Non-pigmented ciliary epithelial cell (primary cell): ENCODE measurements around the gene ZSWIM9.
A peak's percentile ranks its signal among the peaks of the same experiment; 100 is the strongest.

ENCODE experiments used
- DNase-seq: peaks from one replicate; pipeline ENCODE4 v3.0.0-alpha.2; 2010; ENCODE audit warnings: low read depth

Gene ZSWIM9

GRCh38 chr19:48175578-48175977 lies 5.1 kb downstream of the ZSWIM9 start:
- DNase-seq: no peak

GRCh38 chr19:48176226-48176625 lies 5.7 kb downstream of the ZSWIM9 start:
- DNase-seq: no peak

- no peak for DNase-seq
Observed at GRCh38 chr19:48181505-48181904, 11.0 kb downstream of the ZSWIM9 start.

DNA sequence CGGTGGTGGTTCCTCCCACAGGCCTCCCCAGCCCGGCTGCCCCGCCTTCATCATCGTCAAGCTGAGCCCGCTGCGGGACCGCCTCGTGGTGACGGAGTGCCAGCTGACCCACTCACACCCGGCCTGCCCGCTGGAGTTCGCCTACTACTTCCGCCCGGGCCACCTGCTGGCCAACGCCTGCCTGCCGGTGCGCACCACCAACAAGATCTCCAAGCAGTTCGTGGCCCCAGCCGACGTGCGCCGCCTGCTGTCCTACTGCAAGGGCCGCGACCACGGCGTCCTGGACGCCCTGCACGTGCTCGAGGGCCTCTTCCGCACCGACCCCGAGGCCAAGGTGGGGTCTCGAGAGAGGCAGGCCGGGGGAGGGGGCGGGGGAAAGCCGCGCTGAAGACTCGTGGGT lies 12.0 kb downstream of the ZSWIM9 start:
- no peak for DNase-seq

DNA sequence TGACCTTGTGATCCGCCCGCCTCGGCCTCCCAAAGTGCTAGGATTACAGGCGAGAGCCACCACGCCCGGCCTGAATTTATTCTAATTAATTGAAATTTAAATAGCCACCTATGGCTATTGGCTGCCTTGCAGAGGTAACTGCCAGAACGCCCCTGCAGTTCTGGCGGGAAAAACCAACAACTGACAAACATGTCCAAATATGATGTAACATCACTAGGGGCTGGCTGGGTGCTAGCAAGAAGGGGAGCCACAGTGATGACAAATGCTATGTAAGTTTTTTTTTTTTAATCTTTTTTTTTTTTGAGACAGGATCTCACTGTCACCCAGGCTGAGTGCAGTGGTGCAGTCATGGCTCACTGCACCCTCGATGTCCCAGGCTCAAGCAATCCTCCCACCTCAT lies 12.9 kb downstream of the ZSWIM9 start:
- no peak for DNase-seq

DNA sequence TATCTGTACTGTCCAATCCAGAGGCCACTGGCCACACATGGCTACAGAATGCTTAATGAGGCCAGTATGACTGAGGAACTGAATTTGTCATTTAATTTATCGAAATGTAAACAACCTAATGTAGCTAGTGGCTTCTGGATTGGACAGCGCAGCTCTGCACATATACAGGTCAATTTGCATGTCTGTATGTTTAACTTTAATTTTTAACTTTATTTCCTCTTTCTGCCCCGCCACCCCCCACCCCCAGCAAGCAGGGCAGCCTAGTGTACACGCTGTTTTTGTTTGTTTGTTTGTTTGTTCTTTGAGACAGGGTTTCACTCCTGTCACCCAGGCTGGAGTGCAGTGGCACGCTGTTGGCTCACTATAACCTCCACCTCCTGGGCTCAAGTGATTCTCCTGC lies 15.5 kb downstream of the ZSWIM9 start:
- DNase-seq: no peak

GRCh38 chr19:48186541-48186991 lies 16.1 kb downstream of the ZSWIM9 start:
- DNase-seq: no peak

DNA sequence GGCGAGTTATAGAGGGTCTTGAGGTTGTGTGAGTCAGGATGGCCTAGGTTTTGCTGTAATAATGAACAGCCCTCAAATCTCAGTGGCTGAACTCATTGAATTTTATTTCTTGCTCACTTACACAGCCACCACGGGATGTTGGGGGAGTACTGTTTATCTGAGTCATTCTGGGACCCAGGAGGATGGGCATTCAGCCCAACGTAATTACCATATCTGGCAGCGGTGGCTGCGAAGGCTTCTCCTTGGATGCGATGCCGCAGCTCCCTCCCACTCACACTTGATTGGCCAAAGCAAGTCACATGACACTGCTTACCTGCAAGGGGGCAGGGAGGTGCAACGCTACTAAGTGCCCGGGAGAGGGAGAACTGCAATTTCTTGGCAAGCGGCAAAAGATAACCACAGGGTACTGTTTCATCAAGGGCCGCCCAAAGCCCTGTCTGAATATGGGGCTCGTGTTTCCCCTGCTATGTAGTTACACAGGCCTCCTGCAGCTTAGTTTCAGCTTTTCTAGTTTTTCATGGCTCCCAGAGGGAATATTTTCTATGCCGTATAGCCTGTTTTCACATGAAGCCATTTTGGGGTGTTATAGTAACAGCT lies 19.9 kb downstream of the ZSWIM9 start:
- DNase-seq: no peak

GRCh38 chr19:48190885-48191284 lies 20.4 kb downstream of the ZSWIM9 start:
- DNase-seq: no peak

DNA sequence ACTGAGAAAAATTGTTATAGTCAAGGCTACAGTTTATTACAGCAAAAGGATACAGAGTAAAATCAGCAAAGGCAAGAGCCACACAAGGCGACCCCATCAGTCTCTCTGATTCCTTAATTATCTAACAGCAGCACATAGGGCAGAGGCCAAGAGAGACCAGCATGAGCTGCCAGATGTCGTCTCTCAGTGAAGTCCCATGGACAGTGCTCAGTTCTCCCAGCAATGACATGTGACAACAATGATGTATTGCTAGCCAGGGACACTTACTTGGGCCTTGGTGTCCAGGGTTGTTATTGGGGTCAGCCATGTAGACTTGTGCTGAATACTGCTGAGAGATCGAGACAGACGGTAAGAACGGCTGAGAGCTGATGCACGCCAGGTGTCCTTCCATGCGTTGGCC lies 22.3 kb downstream of the ZSWIM9 start:
- DNase-seq: no peak

DNA sequence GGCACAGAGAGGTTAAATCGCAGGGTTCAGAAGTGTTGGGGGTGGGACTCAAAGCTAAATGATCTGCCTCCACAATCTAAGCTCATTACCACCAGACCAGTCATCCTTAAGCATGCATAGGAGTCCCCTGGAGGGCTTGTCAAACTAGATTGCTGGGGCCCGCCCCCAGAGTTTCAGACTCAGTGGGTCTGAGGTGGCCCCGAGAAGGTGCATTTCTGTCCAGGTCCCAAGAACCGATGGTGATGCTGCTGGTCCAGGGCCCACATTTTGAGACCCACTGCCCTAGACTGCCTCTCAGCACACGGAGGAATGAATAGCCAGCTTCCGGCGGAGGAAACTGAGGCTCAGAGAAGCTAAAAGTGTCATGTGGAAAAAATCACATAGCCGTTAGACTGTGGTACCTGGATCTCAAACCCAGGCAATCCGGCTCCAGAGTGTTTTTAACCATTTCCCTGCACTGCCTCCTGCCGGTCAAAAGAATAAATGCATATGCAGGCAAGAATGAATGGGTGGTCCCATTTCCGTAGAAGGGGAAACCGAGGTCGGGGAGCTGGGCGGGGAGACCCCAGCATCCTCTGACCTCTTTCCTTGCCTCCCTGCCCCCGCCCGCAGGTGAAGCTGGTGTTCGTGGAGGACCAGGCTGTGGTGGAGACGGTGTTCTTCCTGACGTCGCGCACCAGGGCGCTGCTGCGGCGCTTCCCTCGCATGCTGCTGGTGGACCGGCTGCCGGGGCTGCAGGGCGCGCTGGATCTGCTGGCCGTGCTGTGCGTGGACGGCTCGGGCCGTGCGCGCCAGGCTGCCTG lies 23.8 kb downstream of the ZSWIM9 start:
- DNase-seq: no peak

- DNase-seq: no peak
Observed at GRCh38 chr19:48194844-48195830, 24.7 kb downstream of the ZSWIM9 start.

DNA sequence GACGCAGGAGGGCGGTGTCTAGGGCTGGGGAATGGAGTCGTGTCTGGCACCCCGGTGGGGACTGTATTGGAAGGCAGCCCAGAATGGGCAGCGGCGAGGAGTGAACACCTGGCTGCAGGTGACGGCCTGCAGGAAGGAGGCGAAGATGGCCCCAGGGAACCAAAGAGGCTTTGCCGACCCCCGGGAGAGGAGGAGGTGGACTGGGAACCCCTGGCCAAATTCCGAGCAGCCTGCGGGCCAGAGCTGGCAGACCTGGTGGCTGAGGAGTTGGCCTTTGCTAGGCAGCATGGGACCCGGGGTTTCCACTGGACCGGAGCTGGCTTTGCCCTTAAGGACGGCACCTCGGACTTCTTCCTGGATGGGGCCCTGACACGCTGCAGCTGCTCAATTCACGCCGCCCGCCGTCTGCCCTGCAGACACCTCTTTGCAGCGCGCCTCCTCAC lies 25.9 kb downstream of the ZSWIM9 start:
- DNase-seq: no peak

DNA sequence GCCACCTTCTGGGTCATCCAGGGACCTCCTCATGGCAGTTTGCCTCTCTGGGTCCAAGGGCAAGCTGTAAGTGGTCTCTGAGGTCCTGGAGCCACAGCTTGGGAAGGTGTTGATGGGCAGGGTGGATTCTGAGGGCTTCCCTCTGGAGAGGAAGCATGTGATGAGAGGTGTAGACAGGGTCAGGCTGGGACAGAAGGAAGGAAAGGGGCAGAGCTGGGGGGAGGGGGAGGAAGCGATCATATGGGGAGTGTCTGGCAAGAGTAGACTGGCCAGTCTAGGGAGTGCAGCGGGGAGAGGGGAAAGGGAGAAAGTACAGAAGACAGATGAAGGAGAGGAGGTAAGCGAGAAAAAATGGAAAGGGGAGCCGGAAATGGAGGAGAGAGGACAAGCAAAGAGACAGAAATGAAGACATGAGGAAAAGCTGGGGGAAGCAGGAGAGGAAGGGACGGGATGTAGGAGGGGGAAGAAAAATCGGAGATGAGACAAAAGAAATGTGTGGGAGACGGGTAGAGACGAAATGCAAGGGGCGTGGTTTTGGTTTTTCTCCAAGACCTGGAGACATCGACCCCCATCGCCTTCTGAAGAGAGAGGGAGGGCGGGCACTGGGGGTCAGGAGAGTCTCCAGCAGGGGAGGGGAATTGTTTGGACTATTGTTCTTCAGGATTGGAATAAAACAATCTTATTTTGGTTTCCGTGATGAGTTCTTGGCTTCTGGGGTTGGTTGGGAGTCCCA lies 26.6 kb downstream of the ZSWIM9 start:
- no peak for DNase-seq

- DNase-seq: no peak
Observed at GRCh38 chr19:48203222-48203793, 32.8 kb downstream of the ZSWIM9 start.

DNA sequence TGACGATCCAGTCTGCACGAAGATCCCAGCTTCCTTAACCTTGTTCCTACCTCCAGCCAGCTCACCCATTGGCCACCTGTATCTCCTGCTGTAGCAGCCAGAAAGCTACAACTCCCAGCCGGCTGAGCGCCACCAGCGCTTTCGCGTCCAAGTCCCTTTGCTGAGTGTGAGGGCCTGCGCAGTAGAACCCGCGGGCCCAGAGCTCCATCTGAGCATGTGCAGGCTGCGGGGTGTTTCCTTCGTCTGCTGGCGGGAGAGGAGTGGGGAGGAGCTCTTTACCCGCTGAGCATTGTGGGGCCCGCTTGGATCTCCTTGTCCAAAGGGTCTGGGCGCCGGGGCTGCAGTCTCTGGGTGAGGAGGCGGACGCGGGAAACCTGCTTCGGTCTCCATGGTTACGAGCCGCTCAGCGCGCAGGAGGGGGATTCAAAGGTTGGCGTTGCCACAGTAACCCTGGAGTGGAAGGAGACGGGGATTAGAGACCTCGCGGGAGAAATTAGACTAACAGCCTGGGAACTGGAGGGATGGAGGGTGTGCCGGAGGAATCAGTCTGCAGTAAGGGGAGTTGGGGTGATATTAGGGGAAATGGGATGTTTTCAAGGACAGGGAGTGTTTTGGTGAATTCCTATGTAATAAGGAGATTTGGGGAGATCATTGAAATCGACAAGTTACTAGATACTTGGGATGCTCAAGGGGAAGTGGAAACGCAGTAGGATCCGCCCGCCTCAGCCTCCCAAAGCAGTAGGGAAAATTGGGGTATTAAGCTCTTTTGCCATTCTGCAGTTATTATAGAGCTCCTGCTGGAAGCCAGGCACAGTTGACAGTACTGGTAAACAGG lies 33.5 kb downstream of the ZSWIM9 start:
- peak; percentile 78 for DNase-seq

DNA sequence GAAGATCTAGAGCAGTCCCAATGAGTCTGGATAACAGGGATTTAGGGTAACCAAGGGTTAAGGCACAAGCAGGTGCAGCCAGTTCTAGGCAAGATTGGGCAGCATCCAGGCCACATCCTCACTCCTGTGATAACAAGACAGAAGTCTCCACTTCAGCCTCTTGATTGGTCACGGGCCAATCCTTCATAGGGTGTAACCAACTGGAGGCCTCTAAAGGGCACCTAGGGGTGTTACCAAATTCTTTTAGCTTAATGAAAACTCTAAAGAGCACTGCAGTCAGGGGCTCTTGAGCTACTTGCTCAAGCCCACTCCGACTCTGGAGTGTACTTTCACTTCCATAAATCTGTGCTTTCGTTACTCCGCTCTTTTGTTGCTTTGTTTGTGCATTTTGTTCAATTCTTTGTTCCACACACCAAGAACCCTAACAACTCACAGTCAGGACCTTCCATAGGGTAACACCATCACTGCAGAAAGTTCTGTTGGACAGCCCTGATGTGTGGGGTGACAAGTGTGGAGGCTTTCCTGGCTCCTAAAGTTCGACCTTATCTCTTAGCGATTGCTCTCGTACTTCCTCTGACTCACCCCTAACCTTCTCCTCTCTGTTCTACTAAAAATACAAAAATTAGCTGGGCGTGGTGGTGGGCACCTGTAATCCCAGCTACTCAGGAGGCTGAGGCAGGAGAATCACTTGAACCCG lies 36.1 kb downstream of the ZSWIM9 start:
- DNase-seq: no peak

DNA sequence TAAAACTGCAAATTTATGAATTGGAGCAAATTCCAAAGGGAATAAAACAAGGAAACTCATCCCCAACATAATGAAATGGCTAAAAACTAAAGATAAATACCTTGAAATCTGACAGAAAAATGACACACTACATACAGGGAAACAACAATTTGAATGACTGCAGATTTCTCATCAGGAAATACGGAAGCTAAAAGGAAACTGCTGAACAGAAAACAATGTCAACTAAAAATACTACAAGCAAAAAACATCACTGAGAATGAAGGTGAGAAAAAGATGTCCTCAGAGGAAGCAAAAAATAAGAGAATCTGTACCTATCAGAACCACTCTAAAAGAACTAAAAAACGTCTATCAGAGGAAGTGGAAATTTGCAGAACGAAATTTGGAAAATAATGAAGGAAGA lies 39.5 kb downstream of the ZSWIM9 start:
- DNase-seq: no peak

GRCh38 chr19:48213959-48214358 lies 43.5 kb downstream of the ZSWIM9 start:
- DNase-seq: no peak

- no peak for DNase-seq
Observed at GRCh38 chr19:48216933-48217332, 46.5 kb downstream of the ZSWIM9 start.
